NCI-H748 (cell line): Measurements from ENCODE around the gene ELANE.

Experiments
- DNase-seq: peaks from one replicate; lab custom pipeline; 2025; ENCODE audit not compliant: unreplicated experiment; lab: John Stamatoyannopoulos, UW

The ELANE gene

DNA sequence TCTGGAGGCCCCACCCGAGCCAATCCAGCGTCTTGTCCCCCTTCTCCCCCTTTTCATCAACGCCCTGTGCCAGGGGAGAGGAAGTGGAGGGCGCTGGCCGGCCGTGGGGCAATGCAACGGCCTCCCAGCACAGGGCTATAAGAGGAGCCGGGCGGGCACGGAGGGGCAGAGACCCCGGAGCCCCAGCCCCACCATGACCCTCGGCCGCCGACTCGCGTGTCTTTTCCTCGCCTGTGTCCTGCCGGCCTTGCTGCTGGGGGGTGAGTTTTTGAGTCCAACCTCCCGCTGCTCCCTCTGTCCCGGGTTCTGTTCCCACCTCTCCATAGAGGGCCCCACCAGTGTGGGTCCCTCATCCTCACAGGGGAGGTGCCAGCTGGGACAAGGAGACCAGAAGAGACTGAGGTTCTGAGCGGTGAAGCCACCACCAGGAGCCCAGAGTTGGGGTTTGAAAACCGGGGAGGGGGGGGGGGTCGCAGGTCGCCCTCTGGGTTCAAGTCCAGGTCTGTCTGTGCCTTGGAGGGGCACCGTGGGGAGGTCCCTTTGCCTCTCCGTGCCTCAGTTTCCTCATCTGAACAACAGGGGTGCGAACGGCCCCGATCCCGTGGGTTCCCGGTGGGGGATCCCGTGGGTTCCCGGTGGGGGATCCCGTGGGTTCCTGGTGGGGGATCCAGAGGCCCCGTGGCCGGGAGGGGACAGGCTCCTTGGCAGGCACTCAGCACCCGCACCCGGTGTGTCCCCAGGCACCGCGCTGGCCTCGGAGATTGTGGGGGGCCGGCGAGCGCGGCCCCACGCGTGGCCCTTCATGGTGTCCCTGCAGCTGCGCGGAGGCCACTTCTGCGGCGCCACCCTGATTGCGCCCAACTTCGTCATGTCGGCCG is at the start of gene ELANE:
Gene ELANE (plus strand): TSS at position 168 of the 878 bp plus-strand sequence. CDS start 26 bp downstream, at position 194.
- no peak for DNase-seq

DNA sequence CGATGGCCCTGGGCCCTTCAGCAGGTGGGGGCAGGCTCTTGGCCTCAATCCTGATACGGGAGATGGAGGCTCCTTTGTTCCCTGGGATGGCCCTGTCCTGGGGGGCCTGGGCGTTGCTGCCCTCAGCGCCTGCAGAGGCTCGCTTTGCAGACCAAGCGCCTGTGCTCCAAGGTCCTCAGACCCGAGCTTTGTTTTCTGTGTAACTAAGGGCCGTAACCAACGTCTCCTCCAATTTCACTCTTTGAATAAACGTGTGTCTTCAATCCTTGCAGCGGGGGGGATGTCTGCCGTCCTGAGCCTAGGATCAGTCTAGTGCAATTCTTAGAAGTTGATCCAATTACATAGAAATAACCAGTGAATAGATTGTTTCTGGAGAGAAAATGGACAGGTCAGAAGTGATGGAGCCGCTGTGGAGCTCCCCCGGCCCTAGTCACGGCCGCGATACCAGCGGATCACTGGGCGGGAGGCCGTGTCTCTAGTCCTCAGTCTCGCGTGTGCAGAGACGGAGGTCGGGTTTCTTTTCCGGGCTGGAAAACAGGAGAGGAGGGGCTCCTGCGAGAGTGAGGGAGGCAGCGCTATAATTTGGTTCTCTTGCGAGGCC is 49.5 kb upstream of the ELANE start:
- no peak for DNase-seq

DNA sequence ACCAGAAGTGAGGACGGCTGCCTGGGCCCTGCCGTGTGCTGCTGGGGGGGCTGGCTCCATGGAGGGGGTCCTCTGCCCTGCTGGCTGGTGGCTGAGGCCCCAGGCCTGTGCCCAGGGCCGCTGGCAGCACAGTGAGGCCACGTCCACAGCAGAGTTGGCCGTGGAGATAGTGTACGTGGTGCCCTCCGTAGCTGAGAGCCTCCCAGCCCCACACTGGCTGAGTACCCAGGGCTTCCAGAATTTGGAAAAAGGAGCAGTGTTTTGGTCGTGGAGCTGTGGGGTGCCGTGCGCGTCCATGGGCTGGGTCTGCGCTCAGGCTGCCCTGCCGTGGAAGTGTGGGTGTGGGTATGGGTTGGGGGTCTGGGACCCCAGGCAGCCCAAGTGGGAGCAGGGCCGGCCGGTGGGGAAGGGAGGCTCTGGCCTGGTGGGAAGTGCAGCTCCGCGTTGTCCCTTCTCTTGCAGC is 49.0 kb upstream of the ELANE start:
- no peak for DNase-seq

DNA sequence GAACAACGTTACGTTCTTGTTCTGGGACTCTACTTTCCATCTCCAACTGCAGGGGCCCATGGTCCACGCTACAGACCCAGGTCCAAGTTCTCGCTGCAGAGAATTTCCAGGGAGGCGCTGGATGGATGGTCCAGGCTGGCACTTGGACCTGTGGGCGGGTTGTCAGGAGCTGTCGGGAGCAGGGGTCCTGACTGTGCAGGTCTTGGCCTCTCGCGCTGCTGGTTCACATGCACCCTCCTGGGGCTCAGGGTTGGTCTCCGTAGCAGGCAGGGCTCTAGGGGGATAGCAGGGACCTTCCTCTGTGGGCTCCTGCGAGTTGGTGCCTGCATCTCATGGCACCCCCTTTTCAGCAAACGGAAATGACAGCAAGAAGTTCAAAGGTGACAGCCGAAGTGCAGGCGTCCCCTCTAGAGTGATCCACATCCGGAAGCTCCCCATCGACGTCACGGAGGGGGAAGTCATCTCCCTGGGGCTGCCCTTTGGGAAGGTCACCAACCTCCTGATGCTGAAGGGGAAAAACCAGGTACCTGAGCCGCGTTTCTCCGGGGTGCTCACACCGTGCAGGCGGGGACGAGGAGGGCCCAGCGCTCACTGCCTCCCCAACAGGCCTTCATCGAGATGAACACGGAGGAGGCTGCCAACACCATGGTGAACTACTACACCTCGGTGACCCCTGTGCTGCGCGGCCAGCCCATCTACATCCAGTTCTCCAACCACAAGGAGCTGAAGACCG is 48.3 kb upstream of the ELANE start:
- no peak for DNase-seq

DNA sequence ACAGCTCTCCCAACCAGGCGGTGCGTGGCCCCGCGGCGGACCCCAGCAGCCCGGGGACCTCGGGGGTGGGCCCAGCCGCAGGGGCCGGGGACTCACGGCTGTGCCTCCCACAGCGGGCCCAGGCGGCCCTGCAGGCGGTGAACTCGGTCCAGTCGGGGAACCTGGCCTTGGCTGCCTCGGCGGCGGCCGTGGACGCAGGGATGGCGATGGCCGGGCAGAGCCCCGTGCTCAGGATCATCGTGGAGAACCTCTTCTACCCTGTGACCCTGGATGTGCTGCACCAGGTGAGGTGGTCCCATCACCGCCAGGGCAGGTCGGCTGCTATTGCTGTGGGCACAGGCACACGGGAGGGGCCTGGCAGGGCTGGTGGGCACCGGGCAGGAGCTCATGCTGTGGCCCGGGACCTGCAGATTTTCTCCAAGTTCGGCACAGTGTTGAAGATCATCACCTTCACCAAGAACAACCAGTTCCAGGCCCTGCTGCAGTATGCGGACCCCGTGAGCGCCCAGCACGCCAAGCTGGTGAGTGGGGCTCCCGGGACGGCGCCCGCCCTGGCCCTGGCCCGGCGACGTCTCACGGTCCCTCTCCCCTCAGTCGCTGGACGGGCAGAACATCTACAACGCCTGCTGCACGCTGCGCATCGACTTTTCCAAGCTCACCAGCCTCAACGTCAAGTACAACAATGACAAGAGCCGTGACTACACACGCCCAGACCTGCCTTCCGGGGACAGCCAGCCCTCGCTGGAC is 47.5 kb upstream of the ELANE start:
- DNase-seq: no peak

DNA sequence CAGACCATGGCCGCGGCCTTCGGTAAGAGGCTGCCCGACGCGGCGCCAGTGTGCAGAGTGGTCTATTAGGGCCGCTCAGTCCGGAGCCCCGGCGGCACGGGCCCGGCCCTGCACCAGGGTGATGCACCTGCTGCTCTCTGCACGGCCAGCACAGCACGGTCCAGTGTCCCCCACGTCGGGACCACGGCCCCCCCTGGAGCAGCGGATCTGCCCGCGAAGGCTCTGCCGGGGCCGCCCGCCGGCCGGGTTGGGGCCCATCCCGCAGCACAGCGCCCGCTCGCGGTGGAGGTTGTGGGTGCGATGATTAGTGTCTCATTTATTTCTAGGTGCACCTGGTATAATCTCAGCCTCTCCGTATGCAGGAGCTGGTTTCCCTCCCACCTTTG is 46.9 kb upstream of the ELANE start:
- DNase-seq: no peak

DNA sequence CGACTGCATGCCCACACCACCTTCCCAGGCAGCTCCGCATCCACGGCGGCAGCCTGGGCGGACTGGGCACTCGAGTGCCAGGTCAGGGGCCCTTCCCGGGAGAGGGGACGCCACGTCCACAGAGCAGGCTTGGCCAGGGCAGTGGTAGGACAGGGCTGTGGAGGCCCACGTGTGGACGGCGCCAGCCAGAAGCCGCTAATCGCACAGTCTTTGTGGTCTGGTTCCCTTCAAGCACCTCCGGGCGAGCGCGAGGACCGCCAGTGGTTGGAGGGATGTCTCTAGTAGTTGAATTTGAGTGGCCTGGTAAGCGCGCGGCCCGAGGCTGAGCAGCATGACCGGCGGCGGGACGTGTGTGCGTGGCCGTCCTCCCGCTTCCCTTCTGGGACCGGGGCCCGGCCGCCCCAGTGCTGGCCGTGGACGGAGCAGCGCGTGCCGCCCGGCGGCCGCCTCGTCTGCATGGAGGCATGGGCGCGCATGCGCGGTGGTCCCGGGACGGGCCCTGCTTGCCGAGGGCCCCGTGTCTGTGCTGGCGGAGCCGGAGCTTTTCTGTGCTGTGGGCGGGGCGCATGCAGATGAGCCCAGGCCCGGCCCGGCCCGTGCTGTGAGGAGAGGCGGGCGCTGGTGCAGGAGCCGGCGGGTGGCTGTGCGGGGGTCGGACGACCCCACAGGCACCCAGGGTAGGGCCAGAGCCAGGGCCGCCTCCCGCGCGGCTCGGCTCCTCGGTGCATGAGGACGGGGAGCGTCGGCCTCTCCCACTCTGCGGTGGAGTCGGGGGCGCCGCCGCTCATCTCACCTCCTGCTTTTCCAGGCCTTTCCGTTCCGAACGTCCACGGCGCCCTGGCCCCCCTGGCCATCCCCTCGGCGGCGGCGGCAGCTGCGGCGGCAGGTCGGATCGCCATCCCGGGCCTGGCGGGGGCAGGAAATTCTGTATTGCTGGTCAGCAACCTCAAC is 46.2 kb upstream of the ELANE start:
- no peak for DNase-seq

DNA sequence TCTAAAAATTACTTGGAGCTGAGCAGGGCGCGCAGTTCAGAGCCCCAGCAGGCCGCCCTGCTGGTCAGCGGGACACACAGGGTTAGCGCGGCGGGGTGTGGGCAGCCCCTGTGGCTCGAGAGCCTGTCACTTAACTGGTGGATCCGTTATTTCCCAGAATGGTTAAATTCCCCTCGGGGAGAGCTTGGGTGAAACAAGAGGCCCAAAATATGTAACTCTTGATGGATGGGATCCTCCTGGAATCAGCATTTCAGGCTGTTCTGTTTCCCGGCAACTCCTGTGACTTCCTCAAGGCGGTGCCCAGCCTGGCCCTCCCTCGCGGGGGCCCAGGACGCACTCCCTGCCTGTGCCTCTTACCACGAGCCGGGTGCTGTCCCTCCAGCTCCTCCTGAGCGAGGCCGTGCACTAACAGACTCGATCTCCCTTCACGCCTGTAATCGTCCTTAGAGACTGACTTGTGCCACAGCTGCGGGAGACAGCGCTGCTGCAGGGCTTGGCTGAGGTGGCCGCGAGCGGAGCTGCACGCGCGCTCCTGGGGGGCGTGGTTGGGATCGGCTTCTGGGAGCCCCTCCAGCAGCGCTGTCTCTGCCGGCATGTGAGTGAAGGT is 45.2 kb upstream of the ELANE start:
- DNase-seq: no peak

DNA sequence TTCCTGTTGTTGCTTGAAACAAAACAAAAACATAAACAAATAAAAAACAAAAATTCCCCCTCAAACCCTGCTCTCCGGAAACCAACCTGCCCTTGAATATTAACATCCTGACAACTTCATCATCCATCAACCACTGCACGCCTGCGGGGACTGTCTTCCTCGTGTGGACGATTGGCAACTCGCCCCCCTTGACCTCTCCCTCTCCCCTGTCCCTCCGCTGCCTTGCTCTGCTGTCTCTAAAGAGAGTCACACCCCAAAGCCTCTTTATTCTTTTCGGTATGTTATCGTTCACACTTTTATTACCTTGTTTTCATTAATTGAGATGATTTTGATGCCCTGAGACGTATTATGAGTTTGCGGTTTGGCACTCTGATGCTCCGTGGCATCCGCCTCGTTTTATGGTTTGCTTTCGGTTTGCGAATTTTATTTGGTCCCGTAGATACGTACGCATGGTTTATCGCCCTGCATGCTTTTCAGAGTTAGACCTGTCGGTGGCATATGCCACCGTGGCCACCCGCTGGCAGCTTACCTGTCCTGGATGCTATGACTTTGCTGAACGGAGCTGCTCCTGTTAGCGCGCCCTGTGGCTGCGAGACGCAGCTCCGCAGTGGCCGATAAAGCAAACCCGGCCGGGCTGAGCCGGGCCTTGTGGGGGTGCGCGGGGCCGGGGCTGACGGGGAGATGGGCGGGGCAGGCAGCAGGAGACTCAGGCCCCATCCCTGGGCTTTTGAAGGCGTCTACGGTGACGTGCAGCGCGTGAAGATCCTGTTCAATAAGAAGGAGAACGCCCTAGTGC is 44.3 kb upstream of the ELANE start:
- DNase-seq: no peak

DNA sequence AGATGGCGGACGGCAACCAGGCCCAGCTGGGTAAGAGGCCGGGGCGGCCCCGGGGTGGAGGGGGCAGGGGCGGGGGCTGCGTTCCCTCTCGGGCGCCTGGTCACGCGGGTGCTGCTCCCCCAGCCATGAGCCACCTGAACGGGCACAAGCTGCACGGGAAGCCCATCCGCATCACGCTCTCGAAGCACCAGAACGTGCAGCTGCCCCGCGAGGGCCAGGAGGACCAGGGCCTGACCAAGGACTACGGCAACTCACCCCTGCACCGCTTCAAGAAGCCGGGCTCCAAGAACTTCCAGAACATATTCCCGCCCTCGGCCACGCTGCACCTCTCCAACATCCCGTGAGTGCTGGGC is 43.7 kb upstream of the ELANE start:
- DNase-seq: no peak

DNA sequence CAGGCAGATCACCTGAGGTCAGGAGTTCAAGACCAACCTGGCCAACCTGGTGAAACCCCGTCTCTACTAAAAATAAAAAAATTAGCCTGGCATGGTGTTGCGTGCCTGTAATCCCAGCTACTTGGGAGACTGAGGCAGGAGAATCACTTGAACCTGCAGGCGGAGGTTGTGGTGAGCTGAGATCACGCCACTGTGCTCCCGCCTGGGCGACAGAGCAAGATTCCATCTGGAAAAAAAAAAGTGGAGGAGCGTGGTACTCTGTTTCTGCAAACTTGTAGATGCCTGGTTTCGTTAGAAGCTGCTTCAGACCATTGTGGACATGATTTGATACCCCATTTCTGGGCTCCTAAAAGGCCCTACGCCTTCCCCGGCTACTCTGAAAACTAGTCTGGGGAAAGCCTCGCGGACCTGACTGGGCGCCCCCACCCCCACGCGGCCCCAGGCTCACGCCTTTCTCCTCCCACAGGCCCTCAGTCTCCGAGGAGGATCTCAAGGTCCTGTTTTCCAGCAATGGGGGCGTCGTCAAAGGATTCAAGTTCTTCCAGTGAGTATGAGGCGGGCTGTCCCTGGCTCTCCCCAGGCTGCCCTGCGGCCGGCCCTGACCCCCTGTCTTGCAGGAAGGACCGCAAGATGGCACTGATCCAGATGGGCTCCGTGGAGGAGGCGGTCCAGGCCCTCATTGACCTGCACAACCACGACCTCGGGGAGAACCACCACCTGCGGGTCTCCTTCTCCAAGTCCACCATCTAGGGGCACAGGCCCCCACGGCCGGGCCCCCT is 41.8 kb upstream of the ELANE start:
- DNase-seq: no peak

DNA sequence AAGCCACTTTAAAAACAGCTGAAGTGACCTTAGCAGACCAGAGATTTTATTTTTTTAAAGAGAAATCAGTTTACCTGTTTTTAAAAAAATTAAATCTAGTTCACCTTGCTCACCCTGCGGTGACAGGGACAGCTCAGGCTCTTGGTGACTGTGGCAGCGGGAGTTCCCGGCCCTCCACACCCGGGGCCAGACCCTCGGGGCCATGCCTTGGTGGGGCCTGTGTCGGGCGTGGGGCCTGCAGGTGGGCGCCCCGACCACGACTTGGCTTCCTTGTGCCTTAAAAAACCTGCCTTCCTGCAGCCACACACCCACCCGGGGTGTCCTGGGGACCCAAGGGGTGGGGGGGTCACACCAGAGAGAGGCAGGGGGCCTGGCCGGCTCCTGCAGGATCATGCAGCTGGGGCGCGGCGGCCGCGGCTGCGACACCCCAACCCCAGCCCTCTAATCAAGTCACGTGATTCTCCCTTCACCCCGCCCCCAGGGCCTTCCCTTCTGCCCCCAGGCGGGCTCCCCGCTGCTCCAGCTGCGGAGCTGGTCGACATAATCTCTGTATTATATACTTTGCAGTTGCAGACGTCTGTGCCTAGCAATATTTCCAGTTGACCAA is 41.1 kb upstream of the ELANE start:
- DNase-seq: no peak

DNA sequence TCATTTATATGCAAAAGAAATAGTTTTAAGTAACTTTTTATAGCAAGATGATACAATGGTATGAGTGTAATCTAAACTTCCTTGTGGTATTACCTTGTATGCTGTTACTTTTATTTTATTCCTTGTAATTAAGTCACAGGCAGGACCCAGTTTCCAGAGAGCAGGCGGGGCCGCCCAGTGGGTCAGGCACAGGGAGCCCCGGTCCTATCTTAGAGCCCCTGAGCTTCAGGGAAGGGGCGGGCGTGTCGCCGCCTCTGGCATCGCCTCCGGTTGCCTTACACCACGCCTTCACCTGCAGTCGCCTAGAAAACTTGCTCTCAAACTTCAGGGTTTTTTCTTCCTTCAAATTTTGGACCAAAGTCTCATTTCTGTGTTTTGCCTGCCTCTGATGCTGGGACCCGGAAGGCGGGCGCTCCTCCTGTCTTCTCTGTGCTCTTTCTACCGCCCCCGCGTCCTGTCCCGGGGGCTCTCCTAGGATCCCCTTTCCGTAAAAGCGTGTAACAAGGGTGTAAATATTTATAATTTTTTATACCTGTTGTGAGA is 40.5 kb upstream of the ELANE start:
- DNase-seq: no peak

DNA sequence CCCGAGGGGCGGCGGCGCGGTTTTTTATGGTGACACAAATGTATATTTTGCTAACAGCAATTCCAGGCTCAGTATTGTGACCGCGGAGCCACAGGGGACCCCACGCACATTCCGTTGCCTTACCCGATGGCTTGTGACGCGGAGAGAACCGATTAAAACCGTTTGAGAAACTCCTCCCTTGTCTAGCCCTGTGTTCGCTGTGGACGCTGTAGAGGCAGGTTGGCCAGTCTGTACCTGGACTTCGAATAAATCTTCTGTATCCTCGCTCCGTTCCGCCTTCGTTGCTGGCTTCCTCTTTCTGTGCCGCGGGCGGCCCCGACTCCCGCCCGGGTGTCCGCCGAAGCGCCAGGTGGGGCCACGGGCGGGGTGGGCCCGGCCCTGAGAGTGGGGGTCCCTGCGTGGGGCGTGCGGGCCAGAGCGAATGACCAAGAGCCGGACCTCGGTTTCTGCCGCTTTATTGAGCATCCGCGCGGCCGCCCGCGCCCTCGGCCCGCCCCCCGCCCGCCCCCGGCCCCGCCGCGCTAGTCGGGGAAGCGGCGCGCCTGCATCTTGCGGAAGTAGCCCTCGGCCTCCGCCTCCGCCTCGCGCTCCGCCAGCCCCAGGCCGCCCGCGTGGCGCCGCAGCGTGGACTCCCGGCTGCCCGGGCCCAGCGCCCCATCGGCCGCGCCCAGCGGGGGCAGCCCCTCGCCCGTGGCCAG is 39.9 kb upstream of the ELANE start:
- no peak for DNase-seq

DNA sequence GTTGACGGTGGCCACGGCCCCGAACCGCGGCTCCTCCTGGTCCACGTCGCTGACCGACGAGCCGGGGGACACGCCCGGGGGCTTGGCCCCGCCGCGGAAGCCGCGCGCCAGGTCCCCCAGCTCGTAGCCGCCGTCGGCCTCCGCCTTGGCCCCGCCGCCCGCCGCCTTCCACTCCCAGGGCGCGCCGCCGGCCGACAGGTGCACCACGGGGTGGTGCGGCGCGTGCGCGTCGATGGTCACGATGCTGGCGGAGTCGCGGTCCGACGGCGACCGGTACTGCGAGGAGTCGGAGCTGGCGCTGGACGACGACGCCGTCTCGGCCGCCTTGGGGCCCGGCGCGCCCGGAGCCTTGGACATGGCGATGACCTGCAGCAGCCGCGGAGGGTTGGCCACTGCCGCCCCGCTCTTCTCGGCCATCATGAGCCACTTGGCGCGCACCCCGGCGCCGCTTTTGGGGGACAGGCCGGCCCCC is 39.3 kb upstream of the ELANE start:
- no peak for DNase-seq

DNA sequence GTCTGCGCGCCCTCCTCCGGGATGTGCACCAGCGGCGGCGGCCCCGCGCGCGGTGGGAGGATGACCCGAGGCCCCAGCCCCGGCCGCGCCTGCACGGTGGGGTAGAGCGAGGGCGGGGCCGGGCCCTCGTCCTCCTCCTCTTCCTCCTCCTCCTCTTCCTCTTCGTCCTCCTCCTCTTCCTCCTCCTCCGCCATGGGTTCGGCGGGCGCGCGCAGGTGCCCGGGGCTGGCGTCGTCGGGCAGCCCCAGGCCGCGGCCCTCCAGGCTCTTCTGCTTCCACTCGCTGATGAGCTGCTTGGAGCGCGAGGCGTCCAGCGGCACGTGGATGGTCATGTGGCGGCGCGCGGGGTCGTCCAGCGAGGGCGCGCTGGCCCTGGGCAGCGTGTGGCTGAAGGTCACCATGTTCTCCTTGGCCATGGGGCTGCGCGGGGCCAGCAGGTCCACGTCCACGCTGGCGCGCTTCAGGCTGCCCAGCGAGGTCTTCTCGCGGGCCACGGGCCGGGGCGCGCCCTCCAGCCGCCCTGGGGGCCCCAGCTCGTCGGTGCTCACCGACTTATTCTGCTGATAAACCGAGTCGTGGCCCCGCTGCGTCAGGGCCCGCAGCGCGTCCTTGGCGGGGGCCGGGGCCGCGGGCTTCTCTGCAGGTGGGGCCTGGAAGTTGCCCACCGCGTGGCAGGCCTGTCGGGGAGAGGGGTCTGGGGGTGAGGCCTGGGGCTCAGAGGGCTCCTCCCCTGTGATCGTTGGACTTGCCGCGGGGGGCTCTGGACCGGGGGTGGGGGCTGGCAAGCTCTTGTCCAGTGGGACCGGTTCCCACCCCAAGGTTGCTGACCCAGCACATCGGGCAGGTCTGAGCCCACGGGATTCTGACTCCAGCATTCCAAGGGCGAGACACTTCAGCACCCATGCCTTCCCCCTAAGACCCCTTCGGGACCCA is 38.6 kb upstream of the ELANE start:
- DNase-seq: no peak
